Activated T-helper 2 cell treated with anti-CD3 and anti-CD28 coated beads, Interferon-gamma antibody, Interleukin-2, Interleukin-4, amounts not matched to agents 10 μg/mL and 5 μg/mL and 100 μg/mL, durations not matched to agents 14 hours and 24 hours and 36 hours (primary cell): ENCODE data around the gene ENOX2. TPM values are rescaled to one million over a fixed set of nuclear protein-coding genes. Genes with fewer than 3 reads are reported as not detected.
"Not testable (repeated sequence)": the region's sequence is repeated elsewhere in the genome, so short reads cannot be mapped to it uniquely, and the experiment has no call there.

Experiments
- DNase-seq: peaks from one replicate; pipeline ENCODE4 v3.0.0; 2021; ENCODE audit warnings: low spot score
- H3K27ac Mint-ChIP-seq: one replicate; pipeline ENCODE4 v1.8.0; 2021; ENCODE audit warnings: mixed read lengths
- H3K27me3 Mint-ChIP-seq: one replicate; pipeline ENCODE4 v1.8.0; 2021; ENCODE audit warnings: low read depth, mixed read lengths
- H3K36me3 Mint-ChIP-seq: one replicate; pipeline ENCODE4 v1.8.0; 2021; ENCODE audit warnings: low read depth, mixed read lengths
- H3K4me1 Mint-ChIP-seq: one replicate; pipeline ENCODE4 v1.8.0; 2021; ENCODE audit warnings: low read depth, mixed read lengths
- H3K4me3 Mint-ChIP-seq: one replicate; pipeline ENCODE4 v1.8.0; 2021; ENCODE audit warnings: low read depth, mild to moderate bottlenecking, moderate library complexity, mixed read lengths
- H3K9me3 Mint-ChIP-seq: one replicate; pipeline ENCODE4 v1.8.0; 2021; ENCODE audit warnings: mixed read lengths
- intact Hi-C: fragments of 100-400 bp; cut with micrococcal nuclease; formaldehyde crosslinking; loops from one replicate; pipeline ENCODE4 v1.15.1; 2023
- total RNA-seq: library from RNA; stranded (reverse); gene quantifications from 2 replicates; pipeline ENCODE4 v1.2.3, GENCODE V29; 2022

The ENOX2 gene
- total RNA-seq, 1 donor from 2014 or later, result 17.7 TPM

DNA sequence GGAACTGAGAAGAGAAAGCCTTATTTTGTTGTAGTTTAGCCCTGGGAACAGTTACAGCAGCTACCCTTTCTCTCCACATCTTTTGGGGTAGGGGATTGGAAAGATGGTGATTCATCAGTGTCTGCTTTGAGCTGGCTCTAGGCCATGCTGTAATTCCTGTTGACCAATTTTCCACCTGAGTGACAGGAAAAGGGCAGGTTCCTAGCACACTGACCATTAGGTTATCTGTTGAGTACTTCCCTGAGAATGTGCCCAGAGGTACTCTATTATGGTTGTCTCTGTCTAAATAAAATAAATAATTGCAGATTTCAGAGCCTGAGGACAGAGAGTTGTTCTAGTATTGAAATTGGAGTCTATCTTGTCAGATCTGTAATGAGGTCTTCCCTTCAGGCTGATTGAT lies 109.0 kb downstream of the ENOX2 start:
- Mint-ChIP-seq H3K9me3 (no peaks in the 10 kb centered on the region), H3K27me3 (no peaks in the 10 kb centered on the region), H3K27ac (no peak overlapping the region), H3K4me1 (no peaks in the 10 kb centered on the region), H3K36me3 (no peaks in the 10 kb centered on the region), H3K4me3 (no peak overlapping the region)
- intact Hi-C loops, result no loop called here
- no peak for DNase-seq

DNA sequence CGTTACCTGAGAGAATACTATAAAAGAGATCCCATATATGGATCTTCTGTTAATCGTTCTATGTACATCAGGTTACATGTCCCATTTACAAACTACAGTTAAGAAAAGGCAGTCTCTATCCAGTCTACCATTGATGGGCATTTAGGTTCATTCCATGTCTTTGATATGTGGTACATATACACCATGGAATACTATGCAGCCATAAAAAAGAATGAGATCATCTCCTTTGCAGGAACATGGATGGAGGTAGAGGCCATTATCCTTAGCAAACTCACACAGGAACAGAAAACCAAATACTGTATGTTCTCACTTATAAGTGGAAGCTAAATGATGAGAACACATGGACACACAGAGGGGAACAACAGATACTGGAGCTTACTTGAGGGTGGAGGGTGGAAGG lies 111.1 kb downstream of the ENOX2 start:
- H3K9me3 Mint-ChIP-seq, H3K4me1 Mint-ChIP-seq, H3K27me3 Mint-ChIP-seq, H3K27ac Mint-ChIP-seq, DNase-seq, H3K36me3 Mint-ChIP-seq, H3K4me3 Mint-ChIP-seq, intact Hi-C loops: not testable (repeated sequence)

DNA sequence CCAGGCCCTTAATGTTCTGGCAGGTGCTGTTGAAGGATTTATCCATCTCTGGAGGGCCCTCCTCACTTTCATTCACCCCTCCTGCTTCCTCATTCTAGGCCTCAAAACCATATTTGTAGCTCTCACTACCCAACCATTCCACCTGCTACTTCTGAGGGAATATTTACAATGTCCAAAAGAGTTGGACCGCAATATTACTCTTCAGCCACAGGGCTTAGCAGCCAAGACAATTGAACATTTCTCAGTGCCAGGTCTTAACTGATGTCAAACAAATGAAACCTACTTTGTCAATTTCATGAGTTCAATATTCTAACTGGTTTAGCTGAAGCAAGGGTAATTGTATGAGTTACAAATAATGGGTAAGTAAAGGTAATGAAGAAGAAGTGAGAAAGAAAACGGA lies 113.2 kb downstream of the ENOX2 start:
- Mint-ChIP-seq H3K27ac (no peak overlapping the region), H3K27me3 (no peaks in the 10 kb centered on the region), H3K36me3 (no peaks in the 10 kb centered on the region), H3K4me1 (no peaks in the 10 kb centered on the region), H3K4me3 (no peak overlapping the region), H3K9me3 (no peaks in the 10 kb centered on the region)
- intact Hi-C loops, result no loop called here
- DNase-seq, result no peak

DNA sequence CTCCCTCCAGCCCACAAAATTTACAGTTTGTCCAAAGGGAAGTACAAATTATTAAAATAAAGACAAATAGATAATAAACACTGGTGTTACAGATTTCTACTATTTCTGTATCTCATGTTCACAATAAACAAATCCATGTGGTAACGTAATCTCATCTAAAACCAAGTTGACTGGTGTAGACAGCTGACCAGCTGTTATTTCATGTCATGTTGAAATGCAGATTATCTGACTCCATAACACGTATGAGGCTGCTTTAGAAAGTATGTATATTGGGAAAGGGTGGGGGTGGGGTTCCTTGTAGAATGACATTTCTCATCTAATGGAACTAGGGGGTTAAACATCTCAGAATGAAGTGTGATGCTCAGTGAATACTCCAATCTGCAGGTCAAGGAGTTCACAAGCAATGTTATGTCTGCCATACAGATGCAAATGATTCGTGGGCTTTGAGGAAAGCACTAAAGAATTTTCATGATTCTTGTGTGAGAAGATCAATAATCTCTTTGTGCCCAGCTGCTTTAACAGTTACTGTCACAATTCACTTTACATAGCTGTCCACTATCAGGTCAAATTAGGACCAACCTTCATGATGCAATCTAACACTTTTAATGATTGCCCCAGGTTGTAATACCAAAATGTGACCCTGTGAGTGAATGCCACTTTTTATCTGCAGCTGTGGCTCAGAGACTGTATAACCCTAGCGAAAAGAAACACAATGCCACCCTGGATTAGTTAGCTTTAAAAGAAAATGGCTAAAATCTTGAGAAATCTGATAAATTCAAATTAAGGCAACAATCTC lies 114.0 kb downstream of the ENOX2 start:
- H3K4me3 Mint-ChIP-seq, result no peak overlapping the region
- no peaks in the 10 kb centered on the region for H3K4me1 Mint-ChIP-seq
- intact Hi-C loops, result no loop called here
- no peak overlapping the region for H3K27ac Mint-ChIP-seq
- no peak for DNase-seq
- H3K27me3 Mint-ChIP-seq, result no peaks in the 10 kb centered on the region
- no peaks in the 10 kb centered on the region for H3K9me3 Mint-ChIP-seq
- no peaks in the 10 kb centered on the region for H3K36me3 Mint-ChIP-seq

DNA sequence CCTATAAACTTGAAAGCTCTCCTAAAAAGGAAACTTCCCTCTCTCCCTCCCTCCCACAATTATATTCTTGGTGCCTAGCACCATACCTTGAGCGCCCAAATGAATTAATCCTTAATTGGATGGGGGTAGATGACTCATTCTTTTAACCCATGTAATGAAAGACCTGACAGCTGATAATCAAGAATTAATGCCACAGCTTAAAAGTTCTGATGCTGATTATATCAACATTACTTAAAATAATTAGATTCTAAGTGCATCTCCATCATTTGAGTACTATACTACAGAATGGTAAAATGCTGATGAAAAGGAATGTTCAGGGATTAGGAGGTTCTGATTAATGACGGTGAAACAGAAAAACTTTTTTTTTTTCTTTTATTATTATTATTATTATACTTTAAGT lies 117.0 kb downstream of the ENOX2 start:
- H3K4me1 Mint-ChIP-seq, result no peaks in the 10 kb centered on the region
- intact Hi-C loops, result no loop called here
- no peak overlapping the region for H3K27ac Mint-ChIP-seq
- DNase-seq, result no peak
- H3K4me3 Mint-ChIP-seq, result no peak overlapping the region
- no peaks in the 10 kb centered on the region for H3K9me3 Mint-ChIP-seq
- no peaks in the 10 kb centered on the region for H3K36me3 Mint-ChIP-seq
- no peaks in the 10 kb centered on the region for H3K27me3 Mint-ChIP-seq

DNA sequence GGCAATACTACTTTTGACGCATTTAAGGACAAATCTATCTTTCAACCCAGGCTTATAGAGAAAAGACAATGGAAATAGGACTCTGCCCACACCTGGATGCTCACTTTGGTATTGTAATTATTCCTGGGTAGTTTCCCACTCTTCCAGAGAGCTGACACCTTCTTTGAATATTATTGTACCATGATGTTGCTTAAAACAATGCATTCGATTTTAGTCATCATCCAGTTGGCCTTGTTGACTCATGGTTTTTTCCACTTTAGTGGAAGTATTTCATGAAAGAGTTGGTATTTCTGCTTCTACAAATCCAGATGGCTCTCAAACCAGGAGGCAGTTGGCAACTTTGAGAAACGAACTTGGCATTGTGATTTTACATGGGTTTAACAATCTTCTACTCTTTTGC lies 124.2 kb downstream of the ENOX2 start:
- no peak for DNase-seq
- Mint-ChIP-seq H3K4me3 (no peak overlapping the region), H3K27ac (no peak overlapping the region), H3K9me3 (no peaks in the 10 kb centered on the region), H3K36me3 (peaks cover 3% of the 10 kb centered on the region), H3K27me3 (no peaks in the 10 kb centered on the region), H3K4me1 (peaks cover 6% of the 10 kb centered on the region)
- intact Hi-C loops, result loop anchor here (10.0 kb wide), 2 partner anchors 76 to 126 kb away; partner anchors contain the start of gene ENOX2

DNA sequence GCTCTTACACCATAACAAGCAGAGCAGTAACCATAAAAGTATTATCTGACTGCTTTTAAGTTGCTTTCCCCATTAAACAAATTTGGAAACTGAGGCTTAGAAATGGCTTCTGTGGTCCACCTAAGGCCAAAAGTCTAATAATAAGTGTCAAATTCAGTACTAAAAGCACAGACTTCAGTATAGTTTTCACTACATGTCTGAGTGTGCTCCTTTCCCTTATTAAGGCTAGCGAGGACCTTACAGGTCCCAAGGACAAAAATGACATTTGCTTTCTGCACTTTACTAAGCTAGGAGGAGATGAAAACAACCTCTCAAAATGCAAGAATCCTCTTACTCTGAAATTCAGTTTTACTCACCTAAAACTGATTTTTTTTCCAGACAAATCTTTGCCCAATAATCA lies 127.2 kb downstream of the ENOX2 start:
- Mint-ChIP-seq H3K4me1 (peaks cover 20% of the 10 kb centered on the region), H3K9me3 (no peaks in the 10 kb centered on the region), H3K27ac (no peak overlapping the region), H3K27me3 (no peaks in the 10 kb centered on the region), H3K4me3 (no peak overlapping the region), H3K36me3 (peaks cover 3% of the 10 kb centered on the region)
- no peak for DNase-seq
- intact Hi-C loops, result loop anchor here (10.0 kb wide), 2 partner anchors 79 to 129 kb away; partner anchors contain the start of gene ENOX2

DNA sequence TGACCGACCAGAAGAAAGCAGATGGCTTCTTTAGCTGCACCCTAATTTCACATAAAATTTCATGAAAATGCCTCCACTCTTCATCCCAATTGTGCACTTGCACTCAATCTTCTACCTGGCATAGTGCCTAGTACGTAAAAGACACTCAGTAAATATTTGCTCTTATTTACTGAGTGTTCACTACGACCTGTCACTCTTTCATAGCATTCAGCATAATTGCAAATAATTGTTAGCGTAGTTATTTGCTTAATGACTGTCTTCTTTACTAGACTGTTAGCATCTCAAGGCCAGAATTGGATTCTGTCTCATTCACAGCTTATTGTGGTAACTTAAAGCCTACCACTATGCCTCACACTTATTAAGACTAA lies 130.2 kb downstream of the ENOX2 start:
- H3K4me1 Mint-ChIP-seq, result peaks cover 23% of the 10 kb centered on the region
- H3K27ac Mint-ChIP-seq, result no peak overlapping the region
- intact Hi-C loops, result loop anchor here (10.0 kb wide), 2 partner anchors 82 to 132 kb away; partner anchors contain the start of gene ENOX2
- no peak for DNase-seq
- H3K27me3 Mint-ChIP-seq, result no peaks in the 10 kb centered on the region
- no peak overlapping the region for H3K4me3 Mint-ChIP-seq
- H3K36me3 Mint-ChIP-seq, result no peaks in the 10 kb centered on the region
- H3K9me3 Mint-ChIP-seq, result no peaks in the 10 kb centered on the region

DNA sequence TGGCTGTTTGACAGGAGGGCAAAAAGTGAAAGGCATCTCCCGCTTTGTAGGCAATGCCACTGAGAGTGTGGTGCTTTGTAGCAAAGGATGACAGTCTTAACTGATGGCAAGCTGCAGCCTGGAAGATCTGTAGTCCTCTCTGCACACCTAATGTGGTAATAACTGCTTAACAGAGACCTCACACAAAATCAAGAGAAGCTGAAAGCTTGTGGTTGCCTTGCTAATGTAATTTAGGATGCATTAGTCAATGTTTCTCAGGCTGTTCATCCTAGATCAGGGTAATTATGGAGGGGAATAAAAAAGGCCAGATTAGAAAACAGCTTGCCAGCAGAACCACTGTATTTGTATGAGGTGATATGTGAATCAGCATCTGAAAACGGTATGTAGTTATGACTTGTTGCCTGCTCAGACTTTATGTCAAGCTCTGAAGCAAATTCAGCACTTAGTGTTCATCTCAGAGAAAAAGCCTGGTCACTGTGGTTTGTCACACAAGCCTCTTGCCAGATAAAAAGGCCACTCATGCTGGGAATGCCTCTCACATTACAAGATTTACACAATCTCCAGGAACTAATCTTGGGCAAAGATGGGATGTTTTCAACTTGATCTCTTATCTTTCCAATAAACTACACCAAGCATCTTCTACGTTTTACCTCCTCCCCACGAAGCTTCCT lies 130.8 kb downstream of the ENOX2 start:
- no peaks in the 10 kb centered on the region for H3K36me3 Mint-ChIP-seq
- DNase-seq, result no peak
- intact Hi-C loops, result loop anchor here (10.0 kb wide), 2 partner anchors 83 to 133 kb away; partner anchors contain the start of gene ENOX2
- H3K27ac Mint-ChIP-seq, result no peak overlapping the region
- peaks cover 23% of the 10 kb centered on the region for H3K4me1 Mint-ChIP-seq
- H3K9me3 Mint-ChIP-seq, result no peaks in the 10 kb centered on the region
- H3K4me3 Mint-ChIP-seq, result no peak overlapping the region
- H3K27me3 Mint-ChIP-seq, result no peaks in the 10 kb centered on the region

DNA sequence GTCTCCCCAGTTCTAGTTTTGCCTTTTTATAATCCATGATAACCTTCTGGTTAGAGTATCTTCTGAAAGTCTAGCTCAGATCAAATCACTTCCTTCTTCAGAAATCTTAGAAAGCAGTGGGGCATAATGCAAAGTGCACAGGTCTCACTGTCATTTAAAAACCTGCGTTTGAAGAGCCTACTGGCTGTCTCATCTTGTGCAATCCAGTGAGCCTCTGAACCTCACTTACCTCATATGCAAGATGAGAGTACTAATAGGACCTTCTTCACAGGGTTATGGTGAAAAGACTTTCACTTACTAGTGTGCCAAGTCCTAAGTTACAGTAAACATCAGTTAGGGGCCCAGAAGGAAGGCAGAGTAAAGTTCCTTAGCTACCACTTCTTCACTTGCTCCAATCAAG lies 131.4 kb downstream of the ENOX2 start:
- Mint-ChIP-seq H3K4me3 (no peak overlapping the region), H3K27ac (no peak overlapping the region), H3K27me3 (no peaks in the 10 kb centered on the region), H3K4me1 (peaks cover 23% of the 10 kb centered on the region), H3K36me3 (no peaks in the 10 kb centered on the region), H3K9me3 (no peaks in the 10 kb centered on the region)
- no peak for DNase-seq
- intact Hi-C loops, result loop anchor here (10.0 kb wide), 2 partner anchors 83 to 133 kb away; partner anchors contain the start of gene ENOX2

DNA sequence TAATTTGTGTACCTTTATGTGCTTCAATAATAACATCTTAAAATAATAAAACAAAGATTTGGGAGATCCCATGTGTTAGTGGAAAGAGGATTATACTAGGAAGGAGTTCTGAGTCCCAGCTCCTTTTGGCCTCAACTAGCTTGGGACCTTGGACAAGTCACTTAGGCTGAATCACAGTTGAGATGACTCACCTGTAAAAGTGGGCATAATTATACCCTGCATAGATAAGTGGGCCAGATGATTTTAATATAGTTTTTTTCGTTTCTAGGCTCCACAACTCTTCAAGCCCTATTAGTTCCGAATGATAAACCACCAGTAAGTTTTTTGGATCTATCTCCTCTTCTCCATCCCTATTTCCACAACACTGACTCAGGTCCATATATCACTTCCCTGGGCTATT lies 131.8 kb downstream of the ENOX2 start:
- Mint-ChIP-seq H3K27me3 (no peaks in the 10 kb centered on the region), H3K4me3 (no peak overlapping the region), H3K36me3 (no peaks in the 10 kb centered on the region), H3K27ac (no peak overlapping the region), H3K4me1 (peaks cover 21% of the 10 kb centered on the region), H3K9me3 (no peaks in the 10 kb centered on the region)
- DNase-seq, result no peak
- intact Hi-C loops, result loop anchor here (10.0 kb wide), 2 partner anchors 84 to 134 kb away; partner anchors contain the start of gene ENOX2

DNA sequence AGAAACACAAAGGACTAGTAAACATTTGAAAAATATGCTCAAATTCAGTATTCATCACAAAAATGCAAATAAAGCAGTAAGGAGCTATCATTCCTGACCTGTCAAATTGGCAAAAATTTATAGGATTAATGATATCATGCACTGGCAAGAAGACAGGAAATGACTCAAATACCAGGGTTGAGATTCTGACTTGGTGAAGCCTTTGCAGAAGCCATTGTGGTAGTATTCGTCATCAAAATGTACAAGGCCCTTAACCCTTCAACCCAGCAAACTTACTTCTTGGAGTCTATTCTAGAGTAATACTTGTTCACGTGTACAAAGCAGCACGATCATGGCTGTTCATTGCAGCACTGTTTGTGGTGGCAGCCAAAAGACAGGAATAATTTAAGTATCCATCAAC lies 132.4 kb downstream of the ENOX2 start:
- Mint-ChIP-seq H3K4me1 (peaks cover 19% of the 10 kb centered on the region), H3K9me3 (no peaks in the 10 kb centered on the region), H3K27ac (no peak overlapping the region), H3K4me3 (no peak overlapping the region), H3K27me3 (no peaks in the 10 kb centered on the region), H3K36me3 (no peaks in the 10 kb centered on the region)
- intact Hi-C loops, result loop anchor here (10.0 kb wide), 2 partner anchors 84 to 134 kb away; partner anchors contain the start of gene ENOX2
- no peak for DNase-seq

DNA sequence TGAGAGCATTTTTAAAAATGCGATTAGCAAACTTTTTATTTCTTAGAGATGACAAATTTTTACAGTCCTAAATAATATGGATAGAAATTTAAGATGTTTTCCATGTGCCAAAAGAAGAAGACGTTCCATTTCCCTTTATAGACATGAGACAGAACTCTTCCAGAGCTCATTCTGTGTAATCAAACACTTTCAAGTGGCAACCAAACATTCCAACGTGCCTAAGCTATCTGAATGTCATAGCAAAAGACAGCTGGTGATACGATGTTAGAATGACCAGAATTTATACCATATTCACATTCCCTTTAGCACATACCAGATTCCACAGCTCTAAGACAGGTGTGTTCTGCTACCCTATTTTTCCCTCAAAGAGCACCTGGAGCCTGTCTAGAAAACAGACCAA lies 133.2 kb downstream of the ENOX2 start:
- H3K9me3 Mint-ChIP-seq, result no peaks in the 10 kb centered on the region
- peaks cover 17% of the 10 kb centered on the region for H3K4me1 Mint-ChIP-seq
- H3K27ac Mint-ChIP-seq, result no peak overlapping the region
- DNase-seq, result no peak
- no peak overlapping the region for H3K4me3 Mint-ChIP-seq
- no peaks in the 10 kb centered on the region for H3K36me3 Mint-ChIP-seq
- intact Hi-C loops, result loop anchor here (10.0 kb wide), 2 partner anchors 85 to 135 kb away; partner anchors contain the start of gene ENOX2
- no peaks in the 10 kb centered on the region for H3K27me3 Mint-ChIP-seq
